ENCODE measurements around the gene TEX101. TPM values are rescaled to one million over a fixed set of nuclear protein-coding genes. Genes with fewer than 3 reads are reported as not detected.
A peak's percentile ranks its signal among the peaks of the same experiment; 100 is the strongest.

TEX101 gene
- total and polyA plus RNA-seq, 2 donors (not counting 1 experiment from before 2014, with no cell fraction given), result not detected

DNA sequence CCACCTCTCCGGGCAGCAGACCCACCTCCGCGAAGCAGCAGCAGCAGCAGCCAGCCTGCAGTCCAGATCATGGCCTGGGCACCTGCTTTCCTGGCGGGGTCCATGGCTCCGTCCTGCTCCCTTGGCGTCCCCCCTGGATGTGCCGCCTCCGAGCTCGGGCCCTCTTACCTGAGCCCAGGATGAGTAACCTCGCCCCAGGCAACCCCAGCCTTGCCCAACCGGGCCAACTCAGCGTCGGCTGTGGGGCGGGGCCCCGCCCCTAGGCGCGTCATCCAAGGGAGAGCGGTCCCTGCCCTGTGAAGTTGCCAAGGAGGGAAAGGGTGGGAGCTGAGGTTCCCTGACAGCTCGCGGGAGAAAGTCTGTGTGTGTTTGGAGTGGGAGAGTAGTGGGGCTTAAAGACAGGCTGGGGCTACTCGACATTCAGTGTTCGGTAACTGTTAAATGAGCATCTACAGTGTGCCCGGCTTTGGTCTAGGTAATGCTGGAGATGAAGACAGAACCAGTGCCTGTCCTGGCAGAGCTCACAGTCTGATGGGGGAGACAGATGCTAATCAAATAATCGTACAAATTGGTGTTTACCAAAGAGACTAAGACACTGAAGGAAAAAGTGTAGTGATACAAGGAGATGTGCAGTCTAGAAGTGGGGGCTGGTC, 50.9 kb downstream of the TEX101 start, which contains the start of gene LYPD3:
TSS of gene LYPD3 (minus strand) at position 141 of the 653 bp plus-strand sequence. CDS start at position 104, 37 bp downstream.
- Histone ChIP-seq H3K4me1 (ENCODE audit: control insufficient read depth, extremely low read depth, insufficient read depth, low read length) (peaks cover 3% of the 10 kb centered on the region), H3K9me3 (ENCODE audit: control insufficient read depth, insufficient read depth, low read depth, low read length) (no peaks in the 10 kb centered on the region), H3K27me3 (ENCODE audit: control insufficient read depth, insufficient read depth, low read length) (no peaks in the 10 kb centered on the region), H3K27ac (ENCODE audit: insufficient read depth, low read length) (no peak within 1 kb of the TSS), H4K20me1 (ENCODE audit: control insufficient read depth, extremely low read depth, insufficient read depth, low read length) (no peaks in the 10 kb centered on the region), H3K36me3 (ENCODE audit: control insufficient read depth, insufficient read depth, low read length) (no peaks in the 10 kb centered on the region), H3K4me3 (replicated peaks in 1 of 4; ENCODE audit: control extremely low read depth in 1 of 4, insufficient read depth in 1 of 4, low read depth in 3 of 4, low read length in 4 of 4) (peak within 1 kb of the TSS in 2 of 4 experiments; percentile 65 to 79), H3K4me2 (ENCODE audit: extremely low read depth, insufficient read depth, low read length) (peak within 1 kb of the TSS; percentile 61), H3K9ac (ENCODE audit: insufficient read depth, low read length) (no peak within 1 kb of the TSS), H3K79me2 (ENCODE audit: control insufficient read depth, insufficient read depth, low read length) (no peaks in the 10 kb centered on the region), H2AFZ (ENCODE audit: low read length) (peak within 1 kb of the TSS; percentile 81)
- TF ChIP-seq, protein P1, sequence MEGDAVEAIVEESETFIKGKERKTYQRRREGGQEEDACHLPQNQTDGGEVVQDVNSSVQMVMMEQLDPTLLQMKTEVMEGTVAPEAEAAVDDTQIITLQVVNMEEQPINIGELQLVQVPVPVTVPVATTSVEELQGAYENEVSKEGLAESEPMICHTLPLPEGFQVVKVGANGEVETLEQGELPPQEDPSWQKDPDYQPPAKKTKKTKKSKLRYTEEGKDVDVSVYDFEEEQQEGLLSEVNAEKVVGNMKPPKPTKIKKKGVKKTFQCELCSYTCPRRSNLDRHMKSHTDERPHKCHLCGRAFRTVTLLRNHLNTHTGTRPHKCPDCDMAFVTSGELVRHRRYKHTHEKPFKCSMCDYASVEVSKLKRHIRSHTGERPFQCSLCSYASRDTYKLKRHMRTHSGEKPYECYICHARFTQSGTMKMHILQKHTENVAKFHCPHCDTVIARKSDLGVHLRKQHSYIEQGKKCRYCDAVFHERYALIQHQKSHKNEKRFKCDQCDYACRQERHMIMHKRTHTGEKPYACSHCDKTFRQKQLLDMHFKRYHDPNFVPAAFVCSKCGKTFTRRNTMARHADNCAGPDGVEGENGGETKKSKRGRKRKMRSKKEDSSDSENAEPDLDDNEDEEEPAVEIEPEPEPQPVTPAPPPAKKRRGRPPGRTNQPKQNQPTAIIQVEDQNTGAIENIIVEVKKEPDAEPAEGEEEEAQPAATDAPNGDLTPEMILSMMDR (conservative IDR thresholded peaks at IDR 0.05 in 1 of 2, IDR thresholded peaks at IDR 0.05 in 1 of 2; ENCODE audit: low read depth in 1 of 2, low read length in 2 of 2), result no peak
- no peak for TF ChIP-seq EZH2 (IDR thresholded peaks at IDR 0.05; ENCODE audit: low read length, missing control alignments)
- DNase-seq (ENCODE audit: low read depth in 2 of 2), result peak in 1 of 2 donors; percentile 54

DNA sequence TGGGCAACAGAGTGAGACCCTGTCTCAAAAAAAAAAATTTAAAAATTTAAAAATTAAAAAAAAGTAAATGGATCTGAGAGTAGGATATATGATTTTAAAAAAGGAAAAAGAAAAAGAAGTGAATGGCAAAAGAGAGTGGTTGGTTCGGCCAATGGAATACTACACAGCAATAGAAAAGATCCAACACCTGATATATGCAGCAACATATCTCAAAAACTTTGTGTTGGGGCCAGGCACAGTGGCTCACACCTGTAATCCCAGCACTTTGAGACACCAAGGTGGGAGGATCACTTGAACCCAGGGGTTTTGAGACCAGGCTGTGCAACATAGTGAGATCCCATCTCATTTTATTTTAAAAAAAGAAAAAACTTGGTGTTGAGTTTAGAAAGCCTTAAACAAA, 52.1 kb downstream of the TEX101 start:
- H2AFZ ChIP-seq (ENCODE audit: low read length), result no peak overlapping the region
- TF ChIP-seq EZH2 (IDR thresholded peaks at IDR 0.05; ENCODE audit: low read length, missing control alignments), result no peak
- TF ChIP-seq, protein P1 (conservative IDR thresholded peaks at IDR 0.05 in 1 of 2, IDR thresholded peaks at IDR 0.05 in 1 of 2; ENCODE audit: low read depth in 1 of 2, low read length in 2 of 2), result no peak
- H3K4me3 ChIP-seq (replicated peaks in 1 of 4; ENCODE audit: control extremely low read depth in 1 of 4, insufficient read depth in 1 of 4, low read depth in 3 of 4, low read length in 4 of 4), result no peak overlapping the region
- no peak overlapping the region for H3K9ac ChIP-seq (ENCODE audit: insufficient read depth, low read length)
- no peaks in the 10 kb centered on the region for H3K36me3 ChIP-seq (ENCODE audit: control insufficient read depth, insufficient read depth, low read length)
- no peak overlapping the region for H3K4me2 ChIP-seq (ENCODE audit: extremely low read depth, insufficient read depth, low read length)
- H3K4me1 ChIP-seq (ENCODE audit: control insufficient read depth, extremely low read depth, insufficient read depth, low read length), result peaks cover 3% of the 10 kb centered on the region
- no peaks in the 10 kb centered on the region for H4K20me1 ChIP-seq (ENCODE audit: control insufficient read depth, extremely low read depth, insufficient read depth, low read length)
- DNase-seq (ENCODE audit: low read depth in 2 of 2), result no peak
- H3K27me3 ChIP-seq (ENCODE audit: control insufficient read depth, insufficient read depth, low read length), result no peaks in the 10 kb centered on the region
- H3K27ac ChIP-seq (ENCODE audit: insufficient read depth, low read length), result no peak overlapping the region
- no peaks in the 10 kb centered on the region for H3K79me2 ChIP-seq (ENCODE audit: control insufficient read depth, insufficient read depth, low read length)
- no peaks in the 10 kb centered on the region for H3K9me3 ChIP-seq (ENCODE audit: control insufficient read depth, insufficient read depth, low read depth, low read length)

GRCh38 chr19:43467276-43467675, 52.6 kb downstream of the TEX101 start:
- no peaks in the 10 kb centered on the region for H3K36me3 ChIP-seq (ENCODE audit: control insufficient read depth, insufficient read depth, low read length)
- no peaks in the 10 kb centered on the region for H4K20me1 ChIP-seq (ENCODE audit: control insufficient read depth, extremely low read depth, insufficient read depth, low read length)
- no peak overlapping the region for H3K4me3 ChIP-seq (replicated peaks in 1 of 4; ENCODE audit: control extremely low read depth in 1 of 4, insufficient read depth in 1 of 4, low read depth in 3 of 4, low read length in 4 of 4)
- H3K9me3 ChIP-seq (ENCODE audit: control insufficient read depth, insufficient read depth, low read depth, low read length), result no peaks in the 10 kb centered on the region
- H3K4me2 ChIP-seq (ENCODE audit: extremely low read depth, insufficient read depth, low read length), result no peak overlapping the region
- no peak overlapping the region for H3K27ac ChIP-seq (ENCODE audit: insufficient read depth, low read length)
- no peak for TF ChIP-seq EZH2 (IDR thresholded peaks at IDR 0.05; ENCODE audit: low read length, missing control alignments)
- TF ChIP-seq, protein P1 (conservative IDR thresholded peaks at IDR 0.05 in 1 of 2, IDR thresholded peaks at IDR 0.05 in 1 of 2; ENCODE audit: low read depth in 1 of 2, low read length in 2 of 2), result no peak
- no peaks in the 10 kb centered on the region for H3K79me2 ChIP-seq (ENCODE audit: control insufficient read depth, insufficient read depth, low read length)
- H3K9ac ChIP-seq (ENCODE audit: insufficient read depth, low read length), result no peak overlapping the region
- H2AFZ ChIP-seq (ENCODE audit: low read length), result no peak overlapping the region
- H3K4me1 ChIP-seq (ENCODE audit: control insufficient read depth, extremely low read depth, insufficient read depth, low read length), result peaks cover 3% of the 10 kb centered on the region
- H3K27me3 ChIP-seq (ENCODE audit: control insufficient read depth, insufficient read depth, low read length), result no peaks in the 10 kb centered on the region
- DNase-seq (ENCODE audit: low read depth in 2 of 2), result no peak
